A549 (cell line): Measurements from ENCODE around the gene RNF217. TPM values are rescaled to one million over a fixed set of nuclear protein-coding genes. Genes with fewer than 3 reads are reported as not detected.

Source experiments
- ATAC-seq, 2 experiments: fragments of 200-7000 bp in 1 of 2; fragments of >200 bp in 1 of 2; cut with Nextera tagmentation in 1 of 2; cut with Tn5 transposase in 1 of 2; 3 replicates each; pipeline versions ENCODE4 v1.8.0 to v1.9.1; 2018 to 2020; ENCODE audit warnings: mild to moderate bottlenecking in 1 of 2, moderate library complexity in 1 of 2
- CTCF ChIA-PET: fragments of 300-600 bp; sonication (Branson Sonifier 250); formaldehyde crosslinking; extraction: SDS; loops from one replicate; lab custom pipeline; 2021; ENCODE audit warnings: antibody characterized with exemption, inconsistent platforms; lab: Yijun Ruan, JAX
- POLR2A ChIA-PET: fragments of 350-600 bp; formaldehyde crosslinking; extraction: SDS; loops from one replicate; lab custom pipeline; 2021; ENCODE audit warnings: antibody characterized with exemption, inconsistent platforms; lab: Yijun Ruan, JAX
- DNase-seq, 2 experiments: peaks; one replicate each; pipeline versions ENCODE4 v3.0.0 to v3.0.0-alpha.2; 2011 to 2016; ENCODE audit warnings: low read depth in 1 of 2, low spot score in 1 of 2
- FAIRE-seq: peaks from 2 replicates; lab custom pipeline; 2011; peaks lifted over from hg19 to GRCh38; lab: Jason Lieb, UNC
- H3K27ac ChIP-seq, 2 experiments: fragments of >200 bp; sonication (Bioruptor Twin); formaldehyde crosslinking; 3 replicates each; pipeline ENCODE4 v1.5.1; 2016 to 2017
- H3K4me1 ChIP-seq: fragments of >200 bp; sonication (Bioruptor Twin); formaldehyde crosslinking; 3 replicates; pipeline ENCODE4 v1.6.1; 2016
- H3K4me2 ChIP-seq: fragments of >200 bp; sonication (Bioruptor Twin); formaldehyde crosslinking; 3 replicates; pipeline ENCODE4 v1.6.1; 2016
- H3K4me3 ChIP-seq: fragments of >200 bp; sonication (Bioruptor Twin); formaldehyde crosslinking; 3 replicates; pipeline ENCODE4 v1.5.1; 2016
- H3K9me3 ChIP-seq: fragments of >200 bp; sonication (Bioruptor Twin); formaldehyde crosslinking; 3 replicates; pipeline ENCODE4 v1.6.1; 2016
- ATOH8 ChIP-seq: fragments of 250-450 bp; sonication (Bioruptor Pico); IDR thresholded peaks from 2 replicates; pipeline ENCODE4 v1.5.0; 2020; ENCODE audit warnings: low read depth, mild to moderate bottlenecking, moderate library complexity
- BCL3 ChIP-seq: fragments of >200 bp; sonication (Bioruptor Twin); formaldehyde crosslinking; IDR thresholded peaks from 3 replicates; pipeline ENCODE4 v1.6.1; 2016
- CBX2 ChIP-seq: fragments of 200-600 bp; sonication (generic); IDR thresholded peaks from 2 replicates; pipeline ENCODE4 v1.6.1; 2016; ENCODE audit warnings: low read depth, mild to moderate bottlenecking, borderline replicate concordance
- E2F6 ChIP-seq: IDR thresholded peaks from 2 replicates; pipeline ENCODE4 v1.6.1; 2012; ENCODE audit warnings: low read depth, borderline replicate concordance
- HES2 ChIP-seq: fragments of >200 bp; sonication (Bioruptor Twin); formaldehyde crosslinking; IDR thresholded peaks from 2 replicates; pipeline ENCODE4 v1.6.1; 2016
- HMGXB4 ChIP-seq: fragments of 250-450 bp; sonication (Bioruptor Pico); IDR thresholded peaks from 2 replicates; pipeline ENCODE4 v1.5.0; 2021; ENCODE audit warnings: mild to moderate bottlenecking, moderate library complexity, borderline replicate concordance
- HOXB5 ChIP-seq: fragments of 250-450 bp; sonication (Bioruptor Pico); IDR thresholded peaks from 2 replicates; pipeline ENCODE4 v1.5.0; 2020; ENCODE audit warnings: mild to moderate bottlenecking, moderate library complexity
- MAFK ChIP-seq: fragments of 450-650 bp; IDR thresholded peaks from 2 replicates; pipeline ENCODE4 v1.6.1; 2014; ENCODE audit not compliant: partially characterized antibody
- MAX ChIP-seq: IDR thresholded peaks from 2 replicates; pipeline ENCODE4 v1.6.1; 2012
- MYC ChIP-seq: IDR thresholded peaks from 2 replicates; pipeline ENCODE4 v1.6.1; 2012; ENCODE audit warnings: mild to moderate bottlenecking, inconsistent platforms, low read length, improper control_type of control experiment, borderline replicate concordance
- RCOR1 ChIP-seq: fragments of 150-350 bp; IDR thresholded peaks from 2 replicates; pipeline ENCODE4 v1.6.1; 2014; ENCODE audit warnings: antibody characterized with exemption, low read length, low read depth
- RFX5 ChIP-seq: fragments of 450-650 bp; IDR thresholded peaks from 2 replicates; pipeline ENCODE4 v1.7.1; 2014; ENCODE audit warnings: antibody characterized with exemption, mild to moderate bottlenecking, moderate library complexity
- ZSCAN20 ChIP-seq: fragments of 250-450 bp; sonication (Bioruptor Pico); IDR thresholded peaks from 2 replicates; pipeline ENCODE4 v1.8.0; 2022; ENCODE audit warnings: mild to moderate bottlenecking, moderate library complexity
- WGBS: methylation state at CpG from one replicate; pipeline ENCODE4 v1.1.6; 2017; ENCODE audit errors: missing lambda C conversion rate; 5-methylcytosine and 5-hydroxymethylcytosine counted together
- polyA plus RNA-seq, 4 experiments: library from polyadenylated mRNA; depleted of rRNA in 3 of 4; stranded (reverse); fragments of >200 nt; fragmentation: RNase III in 1 of 4; extraction: RNeasy Plus Mini Kit Qiagen cat#74134 plus additional on column Dnase treatment in 1 of 4; gene quantifications; 2 replicates in 3 of 4; 3 replicates in 1 of 4; pipeline ENCODE4 v1.2.3, GENCODE V29; 2011 to 2017

Gene RNF217
- polyA plus RNA-seq, 2 of the 4 experiments (the other 2 are of a cell fraction): 5.7 to 20.0 TPM

GRCh38 chr6:124986164-124986563 lies 23.9 kb downstream of the RNF217 start (continued):
- TF ChIP-seq ATOH8 (CRISPR knock-in tag): no peak
- TF ChIP-seq, all 56 proteins: peak for 0

GRCh38 chr6:124987291-124987690 lies 25.1 kb downstream of the RNF217 start:
- Histone ChIP-seq H3K4me1 (peaks cover 44% of the 10 kb centered on the region), H3K9me3 (no peaks in the 10 kb centered on the region), H3K4me3 (no peak overlapping the region), H3K4me2 (no peak overlapping the region), H3K27ac (no peak overlapping the region)
- FAIRE-seq (no peak), DNase-seq (no peak), ATAC-seq (no peak)
- WGBS: 91% methylated on average over 1 of the region's 1 CpG
- no peak for TF ChIP-seq HMGXB4 (CRISPR knock-in tag)
- TF ChIP-seq ATOH8 (CRISPR knock-in tag): no peak
- TF ChIP-seq MYC: no peak
- no peak for TF ChIP-seq BCL3
- no peak for TF ChIP-seq CBX2
- no peak for TF ChIP-seq RCOR1
- no peak for TF ChIP-seq HOXB5 (CRISPR knock-in tag)
- TF ChIP-seq RFX5: no peak
- ChIA-PET CTCF (interaction anchor here (1.6 kb wide), 1 partner anchor 24 kb away, joined by 3 read pairs; the partner anchor contains the start of gene RNF217), POLR2A (no interaction called here)

- H3K4me2 ChIP-seq: no peak overlapping the region
- CTCF ChIA-PET: interaction anchor here (0.9 to 1.6 kb wide), 2 partner anchors 18 to 25 kb away, joined by 3 read pairs; partner anchors contain the start of gene RNF217
- H3K27ac ChIP-seq: no peak overlapping the region
- TF ChIP-seq MAX (no peak), ZSCAN20 (CRISPR knock-in tag) (no peak), HES2 (no peak), E2F6 (no peak), MAFK (peak; percentile 2)
- FAIRE-seq (no peak), DNase-seq (no peak), ATAC-seq (no peak)
- 95% methylated on average over 7 of the region's 9 CpGs for WGBS
- POLR2A ChIA-PET: no interaction called here
- no peak overlapping the region for H3K4me3 ChIP-seq
- H3K4me1 ChIP-seq: peaks cover 39% of the 10 kb centered on the region
- H3K9me3 ChIP-seq: no peaks in the 10 kb centered on the region
Measured at GRCh38 chr6:124987999-124988591, 25.9 kb downstream of the RNF217 start.
